ENCODE measurements around the gene MRPL14.

DNA sequence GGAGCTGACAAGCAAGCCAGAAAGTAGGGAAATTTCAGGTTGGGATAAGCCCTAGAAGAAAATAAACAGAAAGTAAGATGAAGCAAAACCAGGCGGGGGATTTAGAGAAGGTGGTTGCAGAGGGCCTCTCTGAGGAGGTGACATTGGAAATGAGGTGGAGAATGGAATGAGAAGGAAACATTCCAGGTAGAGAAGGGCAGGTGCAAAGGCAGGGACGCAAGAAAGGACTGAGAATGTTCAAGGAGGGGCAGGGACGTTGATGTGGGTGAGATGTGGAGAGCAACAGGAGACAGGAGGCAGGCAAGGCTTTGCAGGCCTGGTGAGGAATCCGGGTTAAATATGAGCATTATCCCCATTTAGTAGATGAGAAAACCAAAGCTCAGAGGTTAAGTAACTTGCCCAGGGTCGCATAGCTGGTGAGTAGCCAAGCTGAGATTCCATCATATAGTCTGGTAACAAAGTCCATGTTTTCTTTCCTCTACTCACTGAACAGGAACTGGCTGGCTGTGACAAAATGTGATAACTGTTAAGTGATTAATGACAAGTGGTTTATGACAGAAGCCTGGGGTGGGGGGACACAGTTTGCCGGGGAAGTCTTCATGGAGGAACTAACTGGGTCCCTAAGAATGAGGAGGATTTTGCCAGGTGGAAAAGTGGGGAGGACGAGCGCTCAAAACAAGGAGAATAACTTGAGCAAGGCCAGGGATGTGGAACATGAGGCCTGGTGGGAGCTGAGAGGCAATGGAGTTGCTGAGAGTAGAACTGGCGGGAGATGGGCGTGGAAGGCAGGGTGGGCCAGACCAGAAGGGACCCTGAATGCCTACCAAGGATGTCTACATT, 32.6 kb downstream of the MRPL14 start:
- TF ChIP-seq CTCF (IDR thresholded peaks at IDR 0.05) = no peak
- TF ChIP-seq POLR2A (IDR thresholded peaks at IDR 0.05) = no peak

All from esophagus squamous epithelium (tissue), 4 donors.